ENCODE data around the gene POLR1D.

Gene POLR1D

GRCh38 chr13:27650312-27650711 lies 28.6 kb downstream of the POLR1D start:
- Histone ChIP-seq H3K27ac (no peak overlapping the region), H3K4me3 (no peak overlapping the region), H3K9me3 (no peaks in the 10 kb centered on the region), H3K4me1 (no peaks in the 10 kb centered on the region), H3K27me3 (no peaks in the 10 kb centered on the region), H3K36me3 (peaks cover 25 to 33% (median 31%) of the 10 kb centered on the region in 3 donors)
- intact Hi-C loops (cut with DNase I; ENCODE audit: low total_unique reads), result no loop called here
- DNase-seq, result no peak
- TF ChIP-seq, protein P1, sequence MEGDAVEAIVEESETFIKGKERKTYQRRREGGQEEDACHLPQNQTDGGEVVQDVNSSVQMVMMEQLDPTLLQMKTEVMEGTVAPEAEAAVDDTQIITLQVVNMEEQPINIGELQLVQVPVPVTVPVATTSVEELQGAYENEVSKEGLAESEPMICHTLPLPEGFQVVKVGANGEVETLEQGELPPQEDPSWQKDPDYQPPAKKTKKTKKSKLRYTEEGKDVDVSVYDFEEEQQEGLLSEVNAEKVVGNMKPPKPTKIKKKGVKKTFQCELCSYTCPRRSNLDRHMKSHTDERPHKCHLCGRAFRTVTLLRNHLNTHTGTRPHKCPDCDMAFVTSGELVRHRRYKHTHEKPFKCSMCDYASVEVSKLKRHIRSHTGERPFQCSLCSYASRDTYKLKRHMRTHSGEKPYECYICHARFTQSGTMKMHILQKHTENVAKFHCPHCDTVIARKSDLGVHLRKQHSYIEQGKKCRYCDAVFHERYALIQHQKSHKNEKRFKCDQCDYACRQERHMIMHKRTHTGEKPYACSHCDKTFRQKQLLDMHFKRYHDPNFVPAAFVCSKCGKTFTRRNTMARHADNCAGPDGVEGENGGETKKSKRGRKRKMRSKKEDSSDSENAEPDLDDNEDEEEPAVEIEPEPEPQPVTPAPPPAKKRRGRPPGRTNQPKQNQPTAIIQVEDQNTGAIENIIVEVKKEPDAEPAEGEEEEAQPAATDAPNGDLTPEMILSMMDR (IDR thresholded peaks at IDR 0.05), result no peak

DNA sequence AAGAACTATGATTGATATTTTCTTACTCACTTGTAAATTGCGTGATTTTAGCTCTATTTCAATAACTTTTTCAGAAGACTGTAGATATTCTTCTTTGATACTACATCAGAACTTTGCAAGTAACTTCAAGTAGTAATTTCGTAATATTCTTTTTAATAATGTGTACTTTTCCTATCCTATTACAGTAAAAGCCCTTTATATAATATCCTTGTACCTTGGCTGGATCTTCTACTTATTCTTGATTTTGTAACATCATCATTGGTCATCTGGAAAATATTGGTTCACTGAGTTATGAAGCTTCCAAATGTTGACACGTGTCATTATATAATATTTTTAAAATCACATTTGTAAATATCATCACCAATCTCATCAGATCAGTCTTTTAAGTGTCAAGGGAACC lies 32.4 kb downstream of the POLR1D start:
- Histone ChIP-seq H3K27me3 (no peaks in the 10 kb centered on the region), H3K4me3 (no peak overlapping the region), H3K36me3 (peaks cover 22 to 25% (median 23%) of the 10 kb centered on the region in 3 donors), H3K4me1 (no peaks in the 10 kb centered on the region), H3K27ac (no peak overlapping the region), H3K9me3 (no peaks in the 10 kb centered on the region)
- TF ChIP-seq, protein P1 (IDR thresholded peaks at IDR 0.05), result no peak
- no peak for DNase-seq
- intact Hi-C loops (cut with DNase I; ENCODE audit: low total_unique reads), result no loop called here

GRCh38 chr13:27654816-27655215 lies 33.1 kb downstream of the POLR1D start:
- Histone ChIP-seq H3K27ac (no peak overlapping the region), H3K36me3 (peaks cover 14 to 22% (median 20%) of the 10 kb centered on the region in 3 donors), H3K27me3 (no peaks in the 10 kb centered on the region), H3K4me3 (no peak overlapping the region), H3K9me3 (no peaks in the 10 kb centered on the region), H3K4me1 (no peaks in the 10 kb centered on the region)
- TF ChIP-seq, protein P1 (IDR thresholded peaks at IDR 0.05), result no peak
- intact Hi-C loops (cut with DNase I; ENCODE audit: low total_unique reads), result no loop called here
- DNase-seq, result no peak

DNA sequence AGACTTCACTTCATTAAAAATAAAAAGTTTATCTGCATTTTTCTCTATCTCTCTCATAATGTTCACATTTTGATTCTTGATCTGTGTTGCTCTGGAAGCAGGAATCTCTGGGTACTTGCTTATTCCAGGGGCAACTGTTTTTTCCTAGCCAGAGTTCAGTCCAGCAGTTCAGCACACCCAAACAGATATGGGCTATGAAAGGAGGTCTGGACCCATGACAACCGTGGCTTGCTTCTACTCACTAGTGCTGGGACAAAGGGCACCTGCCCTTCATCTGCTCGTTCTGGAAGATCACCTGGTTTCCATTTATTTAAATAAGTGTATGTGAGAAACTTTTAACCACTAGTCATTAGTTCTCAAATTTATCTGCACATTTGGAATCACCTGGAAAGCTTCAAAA lies 36.0 kb downstream of the POLR1D start:
- Histone ChIP-seq H3K27ac (no peak overlapping the region), H3K4me1 (peaks cover 0 to 3% (median 0%) of the 10 kb centered on the region in 4 donors), H3K27me3 (no peaks in the 10 kb centered on the region), H3K9me3 (no peaks in the 10 kb centered on the region), H3K4me3 (no peak overlapping the region), H3K36me3 (peaks cover 0 to 4% (median 0%) of the 10 kb centered on the region in 3 donors)
- intact Hi-C loops (cut with DNase I; ENCODE audit: low total_unique reads), result no loop called here
- TF ChIP-seq, protein P1 (IDR thresholded peaks at IDR 0.05), result no peak
- no peak for DNase-seq

GRCh38 chr13:27658546-27658945 lies 36.9 kb downstream of the POLR1D start:
- no peaks in the 10 kb centered on the region for H3K27me3 ChIP-seq
- DNase-seq, result no peak
- peaks cover 0 to 4% (median 0%) of the 10 kb centered on the region in 3 donors for H3K36me3 ChIP-seq
- H3K4me3 ChIP-seq, result no peak overlapping the region
- H3K9me3 ChIP-seq, result no peaks in the 10 kb centered on the region
- TF ChIP-seq, protein P1 (IDR thresholded peaks at IDR 0.05), result no peak
- H3K27ac ChIP-seq, result no peak overlapping the region
- H3K4me1 ChIP-seq, result peaks cover 0 to 3% (median 0%) of the 10 kb centered on the region in 4 donors
- intact Hi-C loops (cut with DNase I; ENCODE audit: low total_unique reads), result no loop called here
